Mucosa of descending colon (tissue), 3 donors: ENCODE results near the gene SERPINB11. TPM values are rescaled to one million over a fixed set of nuclear protein-coding genes. Genes with fewer than 3 reads are reported as not detected.

Source experiments
- ATAC-seq: fragments of 200-7000 bp; cut with Tn5 transposase; one replicate; pipeline ENCODE4 v1.9.1; 2020; ENCODE audit warnings: mild to moderate bottlenecking, moderate library complexity
- DNase-seq, 3 donors: peaks; one replicate each; pipeline ENCODE4 v3.0.0-alpha.2; 2020
- H3K36me3 ChIP-seq: fragments of 200-600 bp; one replicate; pipeline ENCODE4 v1.8.0; 2021; ENCODE audit warnings: low read depth, mild to moderate bottlenecking
- H3K4me1 ChIP-seq: fragments of 200-600 bp; one replicate; pipeline ENCODE4 v1.8.0; 2021; ENCODE audit warnings: low read depth, mild to moderate bottlenecking
- H3K4me3 ChIP-seq: fragments of 200-600 bp; one replicate; pipeline ENCODE4 v1.8.0; 2021; ENCODE audit warnings: mild to moderate bottlenecking
- H3K9me3 ChIP-seq: fragments of 200-600 bp; one replicate; pipeline ENCODE4 v1.8.0; 2021; ENCODE audit warnings: mild to moderate bottlenecking
- CTCF ChIP-seq: fragments of 200-600 bp; IDR thresholded peaks from one replicate; pipeline ENCODE4 v1.8.0; 2022; ENCODE audit warnings: antibody characterized with exemption, mild to moderate bottlenecking
- intact Hi-C, 2 donors: fragments of 100-400 bp; cut with DNase I in 1 of 2; cut with micrococcal nuclease in 1 of 2; formaldehyde crosslinking; loops; one replicate each; pipeline versions ENCODE4 v1.11.0 to v1.11.1; 2022; cut with DNase I, micrococcal nuclease
- total RNA-seq, 3 donors: library from RNA; stranded (reverse); fragmentation: NEBNext Ultra II Directional in 2 of 3; extraction: Animal tissue kit (Norgen Biotek cat#: 25700) in 2 of 3; gene quantifications; one replicate each; pipeline versions ENCODE4 v1.2.1 to v1.2.4, GENCODE V29; 2021 to 2023
- donor health status: DM: no; HTN: no; CAD: no; lungs with moderate emphysema.
- donor health status: DM: no; HTN: no; CAD: no.
- donor health status: DM: no; HTN: yes; CAD: no.

SERPINB11 gene
- total RNA-seq, 3 donors from 2014 or later = not detected

DNA sequence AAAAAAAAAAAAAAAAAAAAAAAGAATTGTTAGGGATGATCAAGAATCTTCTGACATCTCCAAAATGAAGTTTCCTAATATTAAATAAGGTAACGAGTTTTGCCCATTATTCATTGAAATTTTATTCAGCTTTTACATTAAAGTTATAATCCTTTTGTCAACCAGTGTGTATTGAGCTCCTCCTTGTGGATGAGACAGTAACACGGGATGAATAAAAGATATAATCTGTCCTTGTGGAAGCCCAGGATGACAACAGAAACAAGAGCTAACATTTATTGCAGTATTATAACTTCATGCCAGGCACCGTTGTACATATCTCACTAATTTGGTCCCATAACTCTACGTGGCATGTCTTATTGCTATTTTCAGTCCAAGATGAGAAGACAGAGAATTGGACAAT lies 39.0 kb downstream of the SERPINB11 start:
- no peak for ATAC-seq
- H3K4me1 ChIP-seq = no peaks in the 10 kb centered on the region
- intact Hi-C loops = no loop called here

GRCh38 chr18:63747006-63747405 lies 44.2 kb downstream of the SERPINB11 start:
- H3K36me3 ChIP-seq = no peaks in the 10 kb centered on the region
- intact Hi-C loops = no loop called here
- H3K9me3 ChIP-seq = no peaks in the 10 kb centered on the region
- DNase-seq = no peak
- TF ChIP-seq CTCF = no peak
- ATAC-seq = no peak
- H3K4me1 ChIP-seq = no peaks in the 10 kb centered on the region
- no peak overlapping the region for H3K4me3 ChIP-seq

More for the DNA sequence above, 39.0 kb downstream of the SERPINB11 start:
- Histone ChIP-seq H3K9me3 (no peaks in the 10 kb centered on the region), H3K36me3 (no peaks in the 10 kb centered on the region), H3K4me3 (no peak overlapping the region)
- no peak for TF ChIP-seq CTCF
- DNase-seq = no peak

DNA sequence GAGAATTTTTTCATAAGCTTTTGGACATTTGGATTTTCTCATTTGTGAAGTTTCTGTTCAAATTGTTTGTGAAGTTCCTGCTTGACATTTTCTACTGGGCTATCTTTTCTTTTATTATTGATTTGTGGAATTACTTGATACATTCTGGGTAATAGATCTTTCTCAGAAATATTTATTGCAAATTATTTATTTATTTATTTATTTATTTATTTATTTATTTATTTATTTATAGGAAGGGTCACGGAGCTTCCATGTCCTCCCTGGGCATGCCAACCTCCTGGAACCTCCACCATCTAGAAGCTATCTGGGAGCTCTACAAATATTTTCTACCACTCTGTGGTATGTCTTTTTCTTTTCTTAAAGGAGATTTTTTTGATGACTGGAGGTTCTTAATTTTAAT lies 46.7 kb downstream of the SERPINB11 start:
- no peak overlapping the region for H3K4me3 ChIP-seq
- DNase-seq (no peak), ATAC-seq (no peak)
- no peaks in the 10 kb centered on the region for H3K36me3 ChIP-seq
- no peak for TF ChIP-seq CTCF
- H3K9me3 ChIP-seq = no peaks in the 10 kb centered on the region
- no peaks in the 10 kb centered on the region for H3K4me1 ChIP-seq
- intact Hi-C loops = no loop called here

DNA sequence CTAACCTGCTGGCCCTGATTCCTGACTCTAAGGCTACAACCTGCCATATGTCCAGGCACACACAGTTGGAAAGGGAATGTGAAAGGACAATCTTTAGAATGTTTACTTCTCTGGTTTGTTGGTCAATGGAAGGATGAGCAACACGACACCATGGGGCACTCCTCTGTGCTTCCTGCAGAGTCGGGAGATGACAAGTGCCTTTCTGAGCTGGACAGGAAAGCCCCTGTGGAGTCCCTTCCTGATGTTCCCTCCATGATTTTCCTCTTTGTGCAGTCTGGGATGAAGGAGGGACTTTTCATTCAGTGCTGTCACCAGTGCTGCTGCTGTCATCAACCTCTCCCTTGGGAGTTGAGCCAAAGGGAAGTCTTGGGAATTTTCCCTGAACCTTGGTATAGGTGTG lies 49.9 kb downstream of the SERPINB11 start:
- Histone ChIP-seq H3K36me3 (no peaks in the 10 kb centered on the region), H3K4me1 (no peaks in the 10 kb centered on the region), H3K4me3 (no peak overlapping the region), H3K9me3 (no peaks in the 10 kb centered on the region)
- intact Hi-C loops = no loop called here
- ATAC-seq = no peak
- TF ChIP-seq CTCF = no peak
- DNase-seq = no peak

DNA sequence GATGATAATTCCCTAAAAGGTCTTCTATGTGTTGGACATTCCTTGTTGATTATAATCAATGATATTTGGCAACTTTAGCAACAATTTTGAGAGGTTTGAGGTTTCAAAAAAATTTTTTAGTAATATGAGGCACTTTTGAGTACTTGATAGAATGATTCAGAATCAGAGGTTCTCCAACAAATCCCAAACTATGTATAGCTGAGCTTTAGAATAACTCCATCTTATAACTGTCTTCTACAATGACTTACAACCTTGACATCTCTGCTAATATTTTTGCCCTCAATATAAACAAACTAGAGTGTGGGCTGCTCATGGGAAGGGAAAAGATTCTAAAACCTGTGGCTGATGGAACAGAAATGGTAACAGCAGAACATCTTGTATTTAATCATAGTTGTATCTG lies 50.9 kb downstream of the SERPINB11 start:
- no peak for TF ChIP-seq CTCF
- ATAC-seq (no peak), DNase-seq (no peak)
- no peaks in the 10 kb centered on the region for H3K4me1 ChIP-seq
- intact Hi-C loops = no loop called here
- H3K9me3 ChIP-seq = no peaks in the 10 kb centered on the region
- no peak overlapping the region for H3K4me3 ChIP-seq
- H3K36me3 ChIP-seq = no peaks in the 10 kb centered on the region

- intact Hi-C loops = no loop called here
- no peak for ATAC-seq
- Histone ChIP-seq H3K4me3 (no peak overlapping the region), H3K36me3 (no peaks in the 10 kb centered on the region), H3K4me1 (no peaks in the 10 kb centered on the region), H3K9me3 (peaks cover 13% of the 10 kb centered on the region)
- DNase-seq = no peak
- no peak for TF ChIP-seq CTCF
Measured at GRCh38 chr18:63757541-63757940, 54.8 kb downstream of the SERPINB11 start.
